ENCODE results near the gene RAB3GAP1.

Gene RAB3GAP1

GRCh38 chr2:135162786-135163185, 110.7 kb downstream of the RAB3GAP1 start:
- DNase-seq: no peak

- no peak for DNase-seq
Measured at GRCh38 chr2:135163306-135163705, 111.2 kb downstream of the RAB3GAP1 start.

DNA sequence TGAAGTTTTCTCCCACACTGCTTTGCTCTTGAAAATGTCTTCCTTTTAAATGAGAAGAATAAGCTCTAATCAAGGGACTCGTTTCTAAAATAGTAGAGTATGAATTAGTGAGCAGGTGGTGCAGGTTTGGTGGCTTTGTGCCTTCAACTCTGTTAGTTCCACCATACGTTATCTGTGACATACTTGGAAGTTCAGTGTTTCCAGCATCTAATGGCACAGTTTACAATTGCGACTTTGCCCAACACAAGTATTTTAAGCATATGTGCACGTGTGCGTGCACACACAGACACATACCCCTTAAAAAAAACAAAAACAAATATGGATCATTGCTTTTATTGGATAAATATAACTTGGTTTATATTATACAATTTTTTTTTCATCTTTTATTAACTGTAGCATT, 111.8 kb downstream of the RAB3GAP1 start:
- no peak for DNase-seq

DNA sequence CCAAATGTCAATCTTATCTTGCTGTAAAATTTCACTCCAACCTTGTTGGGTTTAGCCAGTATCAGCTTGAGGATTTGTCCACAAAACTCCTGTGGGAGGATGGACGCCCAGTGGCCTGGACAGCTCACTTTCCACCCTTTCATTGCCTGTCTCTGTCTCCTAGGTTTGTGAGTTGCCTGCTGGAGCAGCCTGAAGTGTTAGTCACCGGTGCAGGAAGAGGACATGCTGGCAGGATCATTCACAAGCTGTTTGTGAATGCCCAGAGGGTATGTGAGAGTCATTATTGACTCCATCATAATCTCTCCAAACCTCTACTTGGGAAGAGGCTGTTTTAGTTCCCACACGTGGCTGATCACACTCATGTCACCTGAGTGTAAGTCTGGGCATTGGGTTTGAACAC, 112.3 kb downstream of the RAB3GAP1 start:
- no peak for DNase-seq

GRCh38 chr2:135167273-135167672, 115.2 kb downstream of the RAB3GAP1 start:
- no peak for DNase-seq

DNA sequence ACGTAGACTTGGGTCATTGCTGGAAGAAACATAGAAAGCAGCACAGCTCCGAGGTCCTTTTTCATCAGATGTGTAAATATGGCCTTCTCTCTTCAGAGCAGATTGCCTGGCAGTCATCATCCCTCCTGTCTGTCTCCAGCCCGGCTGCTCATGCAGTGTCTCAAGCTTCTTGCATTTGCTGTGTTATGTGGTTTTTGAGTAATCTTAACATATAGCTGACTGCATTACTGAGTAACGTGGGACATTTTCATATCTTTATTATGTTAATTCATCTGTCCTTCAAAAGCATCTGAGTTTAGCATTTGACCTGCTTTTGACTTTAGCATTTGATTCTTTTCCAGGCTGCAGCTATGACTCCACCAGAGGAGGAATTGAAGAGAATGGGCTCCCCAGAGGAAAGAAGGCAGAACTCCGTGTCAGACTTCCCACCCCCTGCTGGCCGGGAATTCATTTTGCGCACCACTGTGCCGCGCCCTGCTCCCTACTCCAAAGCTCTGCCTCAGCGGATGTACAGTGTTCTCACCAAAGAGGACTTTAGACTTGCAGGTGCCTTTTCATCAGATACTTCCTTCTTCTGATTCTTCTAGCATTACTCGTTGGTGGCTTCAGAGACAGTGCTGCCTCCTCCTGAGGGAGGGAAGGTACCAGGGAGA, 116.2 kb downstream of the RAB3GAP1 start:
- DNase-seq: peak in 8 of 58 donors; percentile 1 to 48 (median 25)

DNA sequence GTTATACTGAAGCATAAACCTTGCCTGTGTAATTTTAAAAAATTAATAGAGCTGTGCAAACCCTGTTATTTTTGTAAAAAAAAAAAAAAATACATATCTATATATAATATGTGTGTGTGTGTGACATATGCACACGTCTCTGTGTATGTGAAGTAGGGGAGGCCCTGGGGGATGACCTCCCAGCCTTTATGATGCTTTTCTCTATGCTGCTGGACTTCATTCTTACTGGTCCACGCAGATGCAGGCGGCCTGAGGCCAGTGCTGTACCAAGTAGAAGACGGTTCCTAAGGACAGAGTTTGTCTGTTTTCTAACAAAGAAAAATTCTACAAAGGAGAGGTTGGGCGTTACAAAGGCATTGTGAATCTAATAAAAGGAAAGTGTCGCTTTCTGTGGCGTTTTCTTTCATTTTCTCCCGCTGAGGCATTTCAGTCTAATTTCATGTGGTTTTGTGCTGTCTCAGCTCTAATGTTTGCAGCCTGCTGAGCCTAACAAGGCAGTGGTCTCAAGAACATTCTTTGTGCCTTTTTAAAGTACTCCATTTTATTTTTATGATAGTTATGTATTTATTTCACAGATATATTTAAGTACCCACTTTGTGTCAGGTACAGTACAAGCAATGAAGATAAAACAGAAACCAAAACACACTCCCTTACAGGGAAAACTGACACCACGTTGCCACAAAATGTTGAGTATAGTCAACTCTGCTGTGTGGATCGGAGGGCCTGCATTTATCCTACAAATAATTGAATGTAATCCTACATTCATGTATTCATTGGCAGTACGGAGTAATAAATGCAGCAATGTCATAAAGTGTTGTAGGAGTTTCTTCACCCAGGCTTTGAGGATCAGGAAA, 118.0 kb downstream of the RAB3GAP1 start:
- DNase-seq: no peak

GRCh38 chr2:135174049-135174809, 122.1 kb downstream of the RAB3GAP1 start:
- DNase-seq: peak in 5 of 58 donors; percentile 24 to 62 (median 31)

DNA sequence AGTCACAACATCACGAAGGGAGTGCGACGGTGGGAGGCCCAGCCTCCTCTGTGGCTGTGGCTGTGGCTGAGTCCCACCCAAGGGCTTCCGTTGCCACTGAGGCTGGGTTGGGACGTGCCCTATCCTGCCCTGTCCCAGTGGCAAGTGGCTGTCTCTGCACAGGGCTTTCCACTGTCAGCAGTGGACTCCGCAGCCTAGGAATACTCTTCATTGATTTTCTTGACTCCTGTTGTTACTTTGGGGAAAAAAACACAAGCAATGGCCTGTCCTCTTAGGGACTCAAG, 122.7 kb downstream of the RAB3GAP1 start:
- peak in 2 of 58 donors; percentile 18 to 56 for DNase-seq

- DNase-seq: no peak
Measured at GRCh38 chr2:135175177-135175576, 123.1 kb downstream of the RAB3GAP1 start.

GRCh38 chr2:135179689-135180088, 127.6 kb downstream of the RAB3GAP1 start:
- no peak for DNase-seq

GRCh38 chr2:135182190-135182589, 130.1 kb downstream of the RAB3GAP1 start:
- no peak for DNase-seq

DNA sequence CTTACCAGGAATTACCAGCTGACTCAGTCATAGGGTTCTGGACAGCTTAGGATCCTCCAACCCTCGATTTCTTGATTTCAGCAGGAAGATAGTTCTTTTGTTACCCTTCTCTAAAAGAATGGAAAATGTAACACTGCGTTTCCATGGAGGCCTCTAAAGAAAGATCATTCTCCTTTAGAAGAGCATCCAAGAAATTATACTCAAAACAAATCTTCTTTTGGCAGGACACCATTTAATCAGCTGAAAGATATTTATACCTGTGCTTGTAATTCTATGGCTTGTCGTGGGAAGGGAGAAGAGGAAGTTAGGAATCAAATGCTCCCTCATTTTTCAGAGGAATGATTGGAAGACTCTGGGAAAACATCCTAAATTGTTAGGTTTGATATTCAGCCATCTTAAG, 130.5 kb downstream of the RAB3GAP1 start:
- peak in 1 of 58 donors; percentile 32 for DNase-seq

- no peak for DNase-seq
Measured at GRCh38 chr2:135183822-135184221, 131.7 kb downstream of the RAB3GAP1 start.

- DNase-seq: no peak
Measured at GRCh38 chr2:135186054-135186453, 134.0 kb downstream of the RAB3GAP1 start.

- peak in 9 of 58 donors; percentile 12 to 60 (median 33) for DNase-seq
Measured at GRCh38 chr2:135187270-135187669, 135.2 kb downstream of the RAB3GAP1 start.

- DNase-seq: no peak
Measured at GRCh38 chr2:135189148-135189547, 137.1 kb downstream of the RAB3GAP1 start.

DNA sequence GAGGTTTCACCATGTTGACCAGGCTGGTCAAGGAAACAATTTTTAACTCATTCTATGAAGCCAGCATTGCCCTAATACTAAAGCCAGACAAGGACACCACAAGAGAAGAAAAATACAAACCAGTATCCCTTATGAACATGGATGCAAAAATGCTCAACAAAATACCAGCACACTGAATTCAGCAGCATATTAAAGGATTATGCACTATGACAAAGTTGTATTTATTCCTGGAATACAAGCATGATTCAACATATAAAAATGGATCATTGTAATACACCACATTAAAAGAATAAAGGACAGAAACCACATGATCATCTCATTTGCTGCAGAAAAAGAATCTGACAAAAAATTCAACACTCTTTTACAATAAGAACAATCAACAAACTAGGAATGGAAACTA, 138.7 kb downstream of the RAB3GAP1 start:
- no peak for DNase-seq

DNA sequence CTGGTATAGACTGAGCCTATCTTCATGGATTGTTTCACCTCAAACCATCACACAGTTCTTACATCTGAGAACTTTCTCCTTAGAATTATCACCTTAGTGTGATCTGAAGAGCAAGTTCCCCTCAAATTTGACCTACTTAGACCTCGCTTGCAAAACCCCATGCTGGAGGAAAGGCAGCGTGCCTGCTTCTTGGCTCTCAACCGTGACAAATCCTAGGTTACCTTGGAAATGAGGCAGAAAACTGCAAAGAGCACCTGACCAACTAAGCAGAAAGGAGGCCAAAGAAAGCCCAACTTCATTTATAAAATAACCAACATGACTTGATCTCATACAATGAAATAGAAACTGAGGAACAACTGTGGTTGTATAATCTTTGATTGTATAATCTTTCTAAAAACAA, 146.4 kb downstream of the RAB3GAP1 start:
- peak in 2 of 58 donors; percentile 15 to 21 for DNase-seq

DNA sequence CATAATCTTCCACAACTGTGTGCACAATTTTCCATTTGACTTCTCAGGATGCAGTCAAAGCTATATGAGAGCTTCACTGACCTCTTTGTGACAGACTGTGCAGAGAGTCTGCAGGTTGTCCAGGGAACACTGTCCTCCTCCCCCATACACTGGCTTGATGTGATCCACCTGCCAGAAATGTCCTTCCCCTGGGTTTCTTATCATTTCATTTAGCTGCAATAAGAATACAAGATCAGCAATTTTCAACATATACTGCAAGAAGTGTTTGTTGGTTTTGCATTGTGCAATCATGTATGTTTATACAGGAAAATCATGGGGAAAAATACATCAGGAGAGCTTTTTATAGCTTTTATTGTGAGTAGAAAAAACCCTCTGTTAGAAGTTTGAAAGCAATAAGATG, 150.7 kb downstream of the RAB3GAP1 start:
- DNase-seq: no peak

GRCh38 chr2:135203944-135204343, 151.9 kb downstream of the RAB3GAP1 start:
- no peak for DNase-seq

DNA sequence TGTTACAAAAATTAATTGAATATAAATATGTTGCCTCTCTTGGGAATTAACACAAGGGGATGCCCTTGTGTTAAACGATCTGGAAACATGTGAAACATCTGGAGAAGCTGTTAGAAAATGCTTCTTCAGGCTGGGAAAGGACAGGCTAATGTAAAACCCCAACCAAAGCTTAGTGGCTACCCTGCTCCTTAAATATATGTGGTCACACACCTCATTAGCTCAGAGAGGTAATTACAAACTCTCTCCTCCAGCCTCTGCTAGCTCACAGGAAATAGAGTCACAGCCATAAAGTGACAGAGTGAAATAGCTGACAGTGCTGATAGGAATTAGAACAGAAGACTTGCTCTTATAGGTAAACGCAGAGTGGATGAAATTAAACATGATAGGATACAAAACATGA, 155.9 kb downstream of the RAB3GAP1 start:
- DNase-seq: no peak
